ENCODE data around the gene CRISP3. TPM values are rescaled to one million over a fixed set of nuclear protein-coding genes. Genes with fewer than 3 reads are reported as not detected.

Gene CRISP3
- total and polyA plus RNA-seq, 2 of the 8 experiments (the other 6 are each of a cell fraction or from before 2014, with no cell fraction given), result not detected

DNA sequence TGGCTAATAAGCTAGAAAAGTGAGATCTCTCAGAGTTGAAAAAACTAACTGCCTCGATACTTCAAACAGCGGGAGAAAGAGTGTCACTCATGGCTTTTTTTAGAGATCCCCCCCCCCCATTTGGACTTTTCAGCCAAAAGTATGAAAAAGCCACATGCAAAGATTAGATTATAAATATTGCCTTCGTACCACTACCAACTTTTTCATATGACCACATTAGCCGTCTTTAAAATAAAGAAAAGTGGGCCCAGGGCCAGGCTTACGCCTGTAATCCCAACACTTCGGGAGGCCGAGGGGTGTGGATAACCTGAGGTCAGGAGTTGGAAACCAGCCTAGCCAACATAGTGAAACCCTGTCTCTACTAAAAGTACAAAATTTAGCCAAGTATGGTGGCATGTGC lies 38.5 kb upstream of the CRISP3 start (continued):
- TF ChIP-seq, protein P1, sequence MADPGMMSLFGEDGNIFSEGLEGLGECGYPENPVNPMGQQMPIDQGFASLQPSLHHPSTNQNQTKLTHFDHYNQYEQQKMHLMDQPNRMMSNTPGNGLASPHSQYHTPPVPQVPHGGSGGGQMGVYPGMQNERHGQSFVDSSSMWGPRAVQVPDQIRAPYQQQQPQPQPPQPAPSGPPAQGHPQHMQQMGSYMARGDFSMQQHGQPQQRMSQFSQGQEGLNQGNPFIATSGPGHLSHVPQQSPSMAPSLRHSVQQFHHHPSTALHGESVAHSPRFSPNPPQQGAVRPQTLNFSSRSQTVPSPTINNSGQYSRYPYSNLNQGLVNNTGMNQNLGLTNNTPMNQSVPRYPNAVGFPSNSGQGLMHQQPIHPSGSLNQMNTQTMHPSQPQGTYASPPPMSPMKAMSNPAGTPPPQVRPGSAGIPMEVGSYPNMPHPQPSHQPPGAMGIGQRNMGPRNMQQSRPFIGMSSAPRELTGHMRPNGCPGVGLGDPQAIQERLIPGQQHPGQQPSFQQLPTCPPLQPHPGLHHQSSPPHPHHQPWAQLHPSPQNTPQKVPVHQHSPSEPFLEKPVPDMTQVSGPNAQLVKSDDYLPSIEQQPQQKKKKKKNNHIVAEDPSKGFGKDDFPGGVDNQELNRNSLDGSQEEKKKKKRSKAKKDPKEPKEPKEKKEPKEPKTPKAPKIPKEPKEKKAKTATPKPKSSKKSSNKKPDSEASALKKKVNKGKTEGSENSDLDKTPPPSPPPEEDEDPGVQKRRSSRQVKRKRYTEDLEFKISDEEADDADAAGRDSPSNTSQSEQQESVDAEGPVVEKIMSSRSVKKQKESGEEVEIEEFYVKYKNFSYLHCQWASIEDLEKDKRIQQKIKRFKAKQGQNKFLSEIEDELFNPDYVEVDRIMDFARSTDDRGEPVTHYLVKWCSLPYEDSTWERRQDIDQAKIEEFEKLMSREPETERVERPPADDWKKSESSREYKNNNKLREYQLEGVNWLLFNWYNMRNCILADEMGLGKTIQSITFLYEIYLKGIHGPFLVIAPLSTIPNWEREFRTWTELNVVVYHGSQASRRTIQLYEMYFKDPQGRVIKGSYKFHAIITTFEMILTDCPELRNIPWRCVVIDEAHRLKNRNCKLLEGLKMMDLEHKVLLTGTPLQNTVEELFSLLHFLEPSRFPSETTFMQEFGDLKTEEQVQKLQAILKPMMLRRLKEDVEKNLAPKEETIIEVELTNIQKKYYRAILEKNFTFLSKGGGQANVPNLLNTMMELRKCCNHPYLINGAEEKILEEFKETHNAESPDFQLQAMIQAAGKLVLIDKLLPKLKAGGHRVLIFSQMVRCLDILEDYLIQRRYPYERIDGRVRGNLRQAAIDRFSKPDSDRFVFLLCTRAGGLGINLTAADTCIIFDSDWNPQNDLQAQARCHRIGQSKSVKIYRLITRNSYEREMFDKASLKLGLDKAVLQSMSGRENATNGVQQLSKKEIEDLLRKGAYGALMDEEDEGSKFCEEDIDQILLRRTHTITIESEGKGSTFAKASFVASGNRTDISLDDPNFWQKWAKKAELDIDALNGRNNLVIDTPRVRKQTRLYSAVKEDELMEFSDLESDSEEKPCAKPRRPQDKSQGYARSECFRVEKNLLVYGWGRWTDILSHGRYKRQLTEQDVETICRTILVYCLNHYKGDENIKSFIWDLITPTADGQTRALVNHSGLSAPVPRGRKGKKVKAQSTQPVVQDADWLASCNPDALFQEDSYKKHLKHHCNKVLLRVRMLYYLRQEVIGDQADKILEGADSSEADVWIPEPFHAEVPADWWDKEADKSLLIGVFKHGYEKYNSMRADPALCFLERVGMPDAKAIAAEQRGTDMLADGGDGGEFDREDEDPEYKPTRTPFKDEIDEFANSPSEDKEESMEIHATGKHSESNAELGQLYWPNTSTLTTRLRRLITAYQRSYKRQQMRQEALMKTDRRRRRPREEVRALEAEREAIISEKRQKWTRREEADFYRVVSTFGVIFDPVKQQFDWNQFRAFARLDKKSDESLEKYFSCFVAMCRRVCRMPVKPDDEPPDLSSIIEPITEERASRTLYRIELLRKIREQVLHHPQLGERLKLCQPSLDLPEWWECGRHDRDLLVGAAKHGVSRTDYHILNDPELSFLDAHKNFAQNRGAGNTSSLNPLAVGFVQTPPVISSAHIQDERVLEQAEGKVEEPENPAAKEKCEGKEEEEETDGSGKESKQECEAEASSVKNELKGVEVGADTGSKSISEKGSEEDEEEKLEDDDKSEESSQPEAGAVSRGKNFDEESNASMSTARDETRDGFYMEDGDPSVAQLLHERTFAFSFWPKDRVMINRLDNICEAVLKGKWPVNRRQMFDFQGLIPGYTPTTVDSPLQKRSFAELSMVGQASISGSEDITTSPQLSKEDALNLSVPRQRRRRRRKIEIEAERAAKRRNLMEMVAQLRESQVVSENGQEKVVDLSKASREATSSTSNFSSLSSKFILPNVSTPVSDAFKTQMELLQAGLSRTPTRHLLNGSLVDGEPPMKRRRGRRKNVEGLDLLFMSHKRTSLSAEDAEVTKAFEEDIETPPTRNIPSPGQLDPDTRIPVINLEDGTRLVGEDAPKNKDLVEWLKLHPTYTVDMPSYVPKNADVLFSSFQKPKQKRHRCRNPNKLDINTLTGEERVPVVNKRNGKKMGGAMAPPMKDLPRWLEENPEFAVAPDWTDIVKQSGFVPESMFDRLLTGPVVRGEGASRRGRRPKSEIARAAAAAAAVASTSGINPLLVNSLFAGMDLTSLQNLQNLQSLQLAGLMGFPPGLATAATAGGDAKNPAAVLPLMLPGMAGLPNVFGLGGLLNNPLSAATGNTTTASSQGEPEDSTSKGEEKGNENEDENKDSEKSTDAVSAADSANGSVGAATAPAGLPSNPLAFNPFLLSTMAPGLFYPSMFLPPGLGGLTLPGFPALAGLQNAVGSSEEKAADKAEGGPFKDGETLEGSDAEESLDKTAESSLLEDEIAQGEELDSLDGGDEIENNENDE (IDR thresholded peaks at IDR 0.05; ENCODE audit: insufficient replicate concordance, low read length), result no peak
- TF ChIP-seq EGR1 (IDR thresholded peaks at IDR 0.05; ENCODE audit: borderline replicate concordance, low read depth, low read length) (no peak), SP1 (IDR thresholded peaks at IDR 0.05; ENCODE audit: low read depth, low read length) (no peak), JUND (IDR thresholded peaks at IDR 0.05; ENCODE audit: low read length) (no peak), RNF2 (IDR thresholded peaks at IDR 0.05; ENCODE audit: borderline replicate concordance, low read depth, low read length, missing control alignments, poor library complexity, severe bottlenecking) (no peak), TAF1 (IDR thresholded peaks at IDR 0.05; ENCODE audit: low read depth, low read length) (no peak), GABPA (IDR thresholded peaks at IDR 0.05; ENCODE audit: borderline replicate concordance, insufficient read depth, low read length) (no peak), ASH2L (IDR thresholded peaks at IDR 0.05; ENCODE audit: low read length) (no peak), BACH1 (IDR thresholded peaks at IDR 0.05; ENCODE audit: low read length) (no peak), KDM4A (IDR thresholded peaks at IDR 0.05; ENCODE audit: low read depth, low read length, severe bottlenecking) (no peak)

Data from H1 (cell line).